ENCODE measurements around the gene SDHAF1.

Gene SDHAF1

DNA sequence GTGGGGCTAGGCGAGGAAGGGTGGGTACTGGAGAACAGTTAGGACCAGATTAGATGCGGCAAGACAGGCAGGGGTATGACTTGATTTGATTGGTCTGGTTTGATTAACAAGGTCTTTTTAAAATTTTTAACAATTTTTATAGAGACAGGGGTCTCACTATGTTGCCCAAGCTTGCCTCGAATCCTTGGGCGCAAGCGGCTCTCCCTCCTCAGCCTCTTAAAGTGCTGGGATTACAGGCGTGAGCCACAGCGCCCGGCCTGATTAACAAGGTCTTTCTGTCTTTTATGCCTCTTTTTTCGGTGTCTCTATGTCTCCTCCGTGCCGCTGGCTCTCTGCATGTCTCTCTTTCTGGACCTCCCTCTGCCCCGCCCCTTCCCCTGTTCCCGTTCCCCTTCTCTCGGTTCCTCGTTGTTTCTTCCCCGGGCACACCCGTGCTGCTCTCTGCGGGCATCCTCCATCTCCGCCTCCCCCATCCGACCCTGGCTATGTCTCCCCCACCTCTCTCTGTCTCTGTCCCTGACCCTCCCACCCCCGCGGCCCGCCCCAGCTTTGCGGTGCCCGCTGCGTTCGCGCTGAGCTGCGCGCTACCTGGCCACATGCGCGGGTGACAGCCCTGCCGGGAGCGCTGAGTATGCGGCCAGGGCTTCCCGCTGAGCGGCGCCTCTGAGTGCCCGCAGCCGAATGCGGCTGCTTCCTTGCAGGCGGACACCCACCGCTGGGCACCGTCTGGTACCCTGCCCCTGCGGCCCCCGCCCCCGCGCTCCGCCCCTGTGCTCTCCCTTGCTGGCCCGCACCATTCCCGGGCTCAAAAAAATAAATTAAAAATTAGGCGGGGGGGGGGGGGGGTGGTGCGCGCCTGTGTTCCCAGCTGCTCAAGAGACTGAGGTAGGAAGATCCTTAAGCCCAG lies 8.1 kb upstream of the SDHAF1 start:
- DNase-seq (ENCODE audit: low read depth in 2 of 2): no peak

DNA sequence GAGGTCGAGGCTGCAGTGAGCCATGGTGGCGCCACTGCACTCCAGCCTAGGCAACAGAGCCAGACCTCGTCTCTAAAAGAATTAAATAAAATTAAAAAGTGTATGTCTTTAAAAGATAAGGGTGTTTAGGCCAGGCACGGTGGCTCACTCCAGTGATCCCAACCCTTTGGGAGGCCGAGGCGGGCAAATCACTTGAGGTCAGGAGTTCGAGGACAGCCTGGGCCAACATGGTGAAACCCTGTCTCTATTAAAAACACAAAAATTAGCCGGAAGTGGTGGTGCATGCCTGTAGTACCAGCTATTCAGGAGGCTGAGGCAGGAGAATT lies 7.5 kb upstream of the SDHAF1 start:
- no peak for DNase-seq (ENCODE audit: low read depth in 2 of 2)

DNA sequence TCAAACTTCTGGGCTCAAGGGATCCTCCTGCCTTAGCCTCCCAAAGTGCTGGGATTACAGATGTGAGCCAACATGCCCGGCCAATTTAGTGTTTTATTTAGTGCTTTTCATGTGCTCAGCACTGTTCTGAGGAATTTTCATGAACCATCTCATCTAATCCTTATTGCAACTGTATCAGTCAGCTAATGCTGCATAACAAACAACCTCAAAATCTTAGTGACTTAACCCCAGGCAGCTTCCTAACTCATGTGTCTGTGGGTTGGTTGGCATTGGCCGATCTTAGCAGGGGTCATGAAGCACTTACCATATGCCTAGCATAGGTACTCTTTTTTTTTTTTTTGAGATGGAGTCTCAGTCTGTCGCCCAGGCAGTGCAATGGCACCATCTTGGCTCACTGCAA lies 6.2 kb upstream of the SDHAF1 start:
- DNase-seq (ENCODE audit: low read depth in 2 of 2): no peak

DNA sequence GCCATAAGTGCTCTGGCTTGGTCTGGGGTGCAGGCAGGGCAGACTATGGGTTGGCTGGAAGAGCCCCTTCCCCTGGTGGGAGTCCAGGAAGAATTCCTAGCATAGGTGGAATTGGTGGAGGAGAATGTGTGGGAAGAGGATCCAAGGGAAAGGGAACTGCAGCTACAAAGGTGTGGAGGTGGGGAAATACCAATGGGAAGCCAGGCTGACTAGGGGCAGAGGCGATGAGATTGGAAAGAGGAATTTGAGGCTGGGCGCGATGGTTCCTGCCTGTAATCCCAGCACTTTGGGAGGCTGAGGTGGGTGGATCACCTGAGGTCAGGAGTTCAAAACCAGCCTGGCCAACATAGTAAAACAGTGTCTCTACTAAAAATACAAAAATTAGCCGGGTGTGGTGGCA lies 4.8 kb upstream of the SDHAF1 start:
- DNase-seq (ENCODE audit: low read depth in 2 of 2): no peak

DNA sequence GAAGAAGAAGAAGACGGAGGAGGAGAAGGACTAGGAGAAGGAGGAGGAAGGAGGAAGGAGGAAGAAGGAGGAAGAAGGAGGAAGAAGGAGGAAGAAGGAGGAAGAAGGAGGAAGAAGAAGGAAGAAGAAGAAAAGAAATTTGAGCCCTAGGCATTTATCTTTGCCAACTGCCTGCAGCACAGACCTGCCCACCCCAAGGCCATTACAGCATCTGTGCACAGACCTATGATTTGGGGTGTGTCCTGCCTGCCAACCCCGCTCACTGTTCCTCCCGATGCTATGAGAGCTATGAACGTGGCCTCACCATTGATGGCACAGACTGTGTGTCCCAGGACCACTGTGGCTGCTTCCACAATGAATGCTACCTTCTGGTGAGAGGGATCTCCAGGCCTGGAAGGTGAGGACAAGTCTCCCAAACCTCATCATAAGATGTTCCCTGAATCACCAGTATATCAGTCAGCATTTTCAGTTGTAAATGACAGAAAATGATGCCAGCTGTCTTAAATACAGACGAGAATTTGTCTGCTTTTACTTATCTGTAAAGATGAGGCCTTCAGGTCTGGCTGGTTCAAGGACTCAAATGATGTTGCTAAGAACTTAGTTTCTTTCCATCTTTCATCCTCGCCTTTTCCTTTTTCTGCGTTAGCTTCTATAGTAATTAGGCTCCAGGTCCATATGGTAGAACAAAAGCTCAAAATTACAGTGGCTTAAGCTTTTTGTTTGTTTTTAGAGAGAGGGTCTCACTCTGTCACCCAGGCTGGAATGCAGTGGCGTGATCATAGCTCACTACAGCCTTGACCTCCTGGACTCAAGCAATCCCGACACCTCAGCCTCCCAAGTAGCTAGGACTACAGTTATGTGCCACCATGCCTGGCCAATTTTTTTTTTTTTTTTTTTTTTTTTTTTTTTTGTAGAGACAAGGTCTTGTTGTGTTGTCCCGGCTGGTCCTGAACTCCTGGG lies 3.9 kb upstream of the SDHAF1 start:
- no peak for DNase-seq (ENCODE audit: low read depth in 2 of 2)

DNA sequence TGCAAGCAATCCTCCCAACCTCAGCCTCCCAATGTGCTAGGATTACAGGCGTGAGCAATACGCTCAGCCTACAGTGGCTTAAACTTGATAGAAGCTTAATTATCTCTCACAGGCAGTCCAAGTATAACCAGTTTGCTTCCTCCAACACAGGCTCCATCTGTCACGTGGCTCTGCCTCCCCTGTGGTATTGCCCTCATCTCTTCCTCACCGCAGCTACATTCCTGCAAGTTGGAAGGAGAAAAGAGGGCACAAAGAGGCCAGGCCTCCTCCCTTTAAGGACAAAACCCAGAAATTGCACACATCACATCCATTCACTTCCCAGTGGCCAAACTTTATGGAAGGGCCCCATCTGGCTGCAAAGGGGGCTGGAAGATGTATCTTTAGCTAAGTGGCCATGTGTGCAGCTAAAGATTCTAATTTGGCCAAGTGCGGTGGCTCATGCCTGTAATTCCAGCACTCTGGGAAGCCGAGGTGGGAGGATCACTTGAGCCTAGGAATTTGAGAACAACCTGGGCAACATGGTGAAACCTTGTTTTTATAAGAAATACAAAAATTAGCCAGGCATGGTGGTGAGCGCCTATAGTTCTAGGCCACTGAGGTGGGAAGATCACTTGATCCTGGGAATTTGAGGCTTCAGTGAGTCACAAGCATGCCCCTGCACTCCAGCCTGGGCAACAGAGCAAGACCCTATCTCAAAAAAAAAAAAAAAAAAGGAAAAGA lies 3.1 kb upstream of the SDHAF1 start:
- DNase-seq (ENCODE audit: low read depth in 2 of 2): no peak

DNA sequence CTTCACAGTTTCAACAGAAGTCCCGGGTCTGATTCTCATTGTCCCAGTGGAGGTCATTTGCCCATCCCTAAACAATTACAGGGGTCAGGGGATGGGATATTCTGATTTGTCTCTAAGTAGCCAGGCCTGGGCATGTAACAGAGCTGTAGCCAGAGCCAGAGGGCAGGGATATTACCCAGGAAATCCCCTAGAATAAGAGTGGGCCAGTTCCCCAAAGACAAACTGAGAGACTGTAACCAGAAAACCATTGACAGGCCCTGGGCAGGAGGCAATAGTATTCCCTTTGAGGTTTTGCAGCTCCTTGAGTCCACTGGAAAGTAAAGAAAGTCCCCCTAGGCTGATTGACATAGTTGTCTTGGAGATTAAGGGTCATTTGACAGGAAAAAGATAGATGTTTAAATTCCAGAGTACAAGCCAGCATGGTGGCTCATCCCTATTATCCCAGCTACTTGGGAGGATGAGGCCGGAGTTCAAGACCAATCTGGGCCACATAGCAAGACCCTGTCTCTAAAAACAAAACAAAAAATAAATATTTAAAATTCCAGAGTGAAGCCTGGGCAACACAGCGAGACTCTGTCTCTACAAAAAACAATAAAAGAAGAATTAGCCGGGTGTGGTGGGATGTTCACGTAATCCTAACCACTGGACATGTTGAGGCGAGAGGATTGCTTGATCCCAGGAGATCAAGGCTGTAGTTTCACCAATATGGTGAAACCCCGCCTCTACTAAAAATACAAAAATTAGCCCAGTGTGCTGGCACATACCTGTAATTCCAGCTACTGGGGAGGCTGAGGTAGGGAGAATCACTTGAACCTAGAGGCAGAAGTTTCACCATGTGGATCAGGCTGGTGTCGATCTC lies 1.9 kb upstream of the SDHAF1 start:
- DNase-seq (ENCODE audit: low read depth in 2 of 2): no peak

DNA sequence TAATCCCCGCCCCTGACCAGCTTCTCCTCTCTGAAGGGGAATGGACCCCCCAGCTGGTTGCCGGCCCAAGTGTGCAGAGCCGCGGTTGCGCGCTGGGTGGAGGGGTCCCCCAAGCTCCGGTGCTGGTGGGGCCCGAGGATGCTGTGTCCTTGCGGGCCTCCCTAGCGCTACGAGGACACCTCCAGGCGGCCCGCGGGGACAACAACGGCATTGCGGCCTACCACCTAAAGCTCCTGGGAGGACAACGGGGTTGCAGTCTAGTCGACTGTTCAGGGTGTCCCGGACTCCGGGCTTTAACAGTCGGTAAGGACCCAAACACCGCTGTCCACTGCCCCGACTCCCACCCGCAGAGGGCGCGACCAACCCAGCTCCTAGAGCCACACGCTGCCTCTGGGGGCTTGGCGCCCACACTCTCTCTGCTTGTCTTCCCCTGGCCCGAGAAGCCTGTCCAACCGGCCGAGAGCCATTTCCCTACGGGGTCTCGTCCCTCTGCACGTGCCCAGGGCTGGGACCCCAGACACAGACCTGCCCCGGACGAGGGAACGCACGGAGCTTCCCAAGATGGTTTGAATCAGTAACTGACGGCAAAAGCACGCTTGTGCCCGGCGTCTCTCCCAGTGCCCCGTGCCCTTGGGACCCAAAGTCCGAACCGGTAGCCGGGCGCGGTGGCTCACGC lies 927 bp upstream of the SDHAF1 start:
- no peak for DNase-seq (ENCODE audit: low read depth in 2 of 2)

DNA sequence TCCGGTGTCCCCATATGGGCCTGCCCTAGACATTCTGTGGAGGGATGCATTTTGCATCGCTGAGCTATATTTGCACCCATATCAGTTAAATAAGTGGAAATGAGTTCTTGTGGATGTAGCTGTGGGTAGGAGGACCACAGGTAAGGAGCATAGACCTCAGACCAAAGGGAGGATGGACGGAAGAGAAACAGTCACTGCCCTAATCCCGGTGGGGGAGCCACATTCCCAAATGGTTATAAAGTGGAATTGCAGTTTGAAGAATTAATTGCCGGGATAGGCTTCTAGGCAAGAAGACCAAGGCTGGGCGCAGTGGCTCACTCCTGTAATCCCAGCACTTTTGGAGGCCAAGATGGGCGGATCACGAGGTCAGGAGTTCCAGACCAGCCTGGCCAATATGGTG lies 1.8 kb downstream of the SDHAF1 start:
- no peak for DNase-seq (ENCODE audit: low read depth in 2 of 2)

DNA sequence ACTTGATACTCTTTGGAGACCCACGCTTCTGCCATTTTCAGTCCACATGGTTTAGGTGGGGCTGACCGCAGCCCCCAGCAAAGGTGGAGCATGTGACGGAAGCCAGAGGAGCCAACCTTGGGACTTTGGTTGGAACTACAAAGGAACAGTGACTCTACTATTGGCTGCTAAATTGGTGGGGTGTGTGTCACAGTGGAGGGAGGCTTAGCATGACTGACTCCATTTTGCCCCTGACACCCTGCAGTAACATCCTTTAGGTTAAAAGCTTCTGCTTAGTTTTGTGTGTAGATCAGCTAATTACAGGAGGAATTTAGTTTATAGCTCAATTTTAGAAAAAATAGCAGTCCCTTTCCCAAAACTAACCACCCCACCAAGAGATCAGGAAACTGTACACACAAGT lies 6.6 kb downstream of the SDHAF1 start:
- DNase-seq (ENCODE audit: low read depth in 2 of 2): no peak

DNA sequence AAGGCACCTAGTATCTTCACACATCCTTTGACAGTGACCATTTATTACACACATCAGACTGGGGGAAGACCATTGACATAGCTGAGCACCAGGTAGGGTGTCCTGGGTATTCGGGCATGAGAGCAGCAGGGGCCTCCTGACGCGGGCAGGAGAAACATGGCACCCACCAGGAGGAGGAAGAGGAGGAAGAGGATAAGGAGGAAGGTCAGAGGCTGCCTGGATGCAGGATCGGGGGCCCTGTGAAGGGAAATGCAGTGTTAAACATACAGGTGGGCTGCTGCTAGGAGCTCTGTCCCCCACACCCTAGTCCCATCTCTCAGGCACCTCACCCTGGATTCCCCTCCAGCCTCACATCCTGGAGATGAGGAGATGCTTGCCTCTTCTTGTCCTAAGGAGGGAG lies 8.3 kb downstream of the SDHAF1 start:
- DNase-seq (ENCODE audit: low read depth in 2 of 2): no peak

DNA sequence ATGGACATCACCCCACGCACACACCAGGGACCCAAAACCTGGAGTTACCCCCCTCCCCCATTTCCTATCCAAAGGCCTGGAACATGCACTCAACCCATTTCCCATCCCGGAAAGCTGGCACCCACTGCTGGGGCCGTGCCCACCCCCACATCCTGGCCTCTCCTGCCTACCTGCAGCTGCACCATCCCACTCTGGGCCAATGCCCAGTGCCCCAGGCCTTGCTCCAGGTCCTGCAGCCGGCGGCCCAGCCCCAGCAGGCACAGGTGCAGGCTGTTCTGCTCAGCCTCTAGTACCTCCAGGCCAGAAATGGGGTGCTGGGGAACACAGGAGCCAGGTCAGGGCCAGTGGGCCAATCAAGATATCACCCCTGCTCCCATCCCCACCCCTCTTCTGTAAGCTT lies 12.0 kb downstream of the SDHAF1 start:
- no peak for DNase-seq (ENCODE audit: low read depth in 2 of 2)

DNA sequence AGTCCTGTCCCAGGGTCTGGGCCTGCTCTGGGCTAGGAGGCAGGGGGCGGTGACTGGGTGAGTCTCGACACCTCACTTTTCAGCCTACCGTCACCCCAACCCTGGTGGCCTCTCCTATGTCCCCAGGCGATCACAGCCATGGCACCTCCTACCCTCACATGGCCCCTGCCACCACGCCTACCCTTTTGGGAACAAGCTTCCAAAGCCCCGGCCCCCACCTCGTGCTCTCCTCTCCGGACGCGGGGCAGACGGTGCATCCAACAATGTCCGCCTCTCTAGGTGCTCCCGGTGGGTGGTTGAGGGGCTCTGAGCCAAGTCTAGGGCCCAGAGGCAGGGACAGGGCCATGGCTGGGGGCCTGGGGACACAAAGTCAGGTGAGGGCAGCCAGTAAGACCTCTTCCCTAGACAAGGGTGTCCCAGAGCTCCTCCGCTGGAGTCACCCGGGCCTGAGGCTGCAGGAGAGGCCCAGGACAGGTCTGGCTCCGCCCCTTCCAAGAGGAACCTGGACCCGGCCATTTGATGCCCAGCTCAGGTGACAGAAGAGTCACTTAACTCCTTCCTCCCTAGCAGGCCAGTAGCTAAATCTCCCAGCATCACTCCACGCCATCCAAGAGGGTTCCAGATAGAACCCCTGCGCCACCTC lies 13.5 kb downstream of the SDHAF1 start, which contains the start of gene SYNE4:
Gene SYNE4, minus strand, starts transcription at position 478 of the 643 bp plus-strand sequence. Its CDS starts 132 bp downstream, at position 346.
- no peak for DNase-seq (ENCODE audit: low read depth in 2 of 2)

DNA sequence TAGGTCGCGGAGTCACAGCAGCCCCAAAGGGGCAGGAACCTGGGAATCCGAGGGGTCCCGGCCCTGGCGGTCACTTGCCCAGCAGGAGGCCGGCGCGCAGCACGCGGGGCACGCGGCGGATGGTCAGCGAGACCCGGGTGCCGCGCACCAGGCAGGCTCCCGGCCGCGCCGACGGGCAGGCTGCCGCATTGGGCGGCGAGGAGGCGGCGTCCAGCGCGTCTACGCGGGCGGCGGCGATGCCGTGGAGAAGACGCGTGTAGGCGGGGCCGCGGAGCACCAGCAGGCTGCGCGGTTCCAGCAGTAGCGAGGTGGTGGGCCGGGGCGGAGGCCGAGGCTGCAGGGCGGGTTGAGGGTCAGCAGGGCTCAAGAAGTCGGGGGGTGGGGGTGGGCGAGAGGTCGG lies 14.2 kb downstream of the SDHAF1 start:
- DNase-seq (ENCODE audit: low read depth in 2 of 2): peak in 1 of 2 experiments; percentile 13

DNA sequence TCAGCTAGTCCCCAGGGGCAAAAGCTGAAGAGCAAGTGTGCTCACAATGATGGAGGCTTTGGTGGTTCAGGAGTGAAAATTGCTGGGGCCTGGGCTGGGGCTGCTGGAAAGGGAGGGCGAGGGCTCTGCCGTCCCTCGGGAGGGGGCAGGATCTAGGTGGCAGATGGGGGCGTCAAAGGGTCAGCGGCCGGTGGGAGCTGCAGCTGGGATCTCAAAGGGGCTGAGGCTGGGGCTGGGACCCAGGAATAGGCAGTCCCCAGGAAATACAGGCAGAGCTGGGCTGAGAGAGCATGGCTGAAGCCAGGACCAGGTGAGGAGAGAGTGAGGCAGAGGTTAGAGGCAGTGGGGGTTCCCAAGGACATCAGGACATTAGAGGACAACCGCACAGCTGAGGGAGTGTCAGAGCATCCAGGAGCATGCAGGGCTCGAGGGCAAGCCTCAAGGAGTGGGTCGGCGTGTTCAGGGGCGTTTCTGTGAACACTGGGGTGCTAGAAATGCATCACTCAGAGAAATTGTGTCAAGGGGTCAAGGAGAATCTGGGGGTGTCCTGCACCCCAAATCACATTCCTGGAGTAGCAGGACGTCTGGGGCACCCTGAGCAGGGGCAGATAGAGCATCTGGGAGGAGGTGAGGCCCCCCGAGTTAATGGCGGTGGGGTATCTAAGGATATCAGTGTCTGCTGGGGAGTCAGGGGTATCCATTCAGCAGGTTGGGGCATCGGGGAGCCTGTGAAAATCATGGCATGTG lies 14.8 kb downstream of the SDHAF1 start:
- DNase-seq (ENCODE audit: low read depth in 2 of 2): no peak

DNA sequence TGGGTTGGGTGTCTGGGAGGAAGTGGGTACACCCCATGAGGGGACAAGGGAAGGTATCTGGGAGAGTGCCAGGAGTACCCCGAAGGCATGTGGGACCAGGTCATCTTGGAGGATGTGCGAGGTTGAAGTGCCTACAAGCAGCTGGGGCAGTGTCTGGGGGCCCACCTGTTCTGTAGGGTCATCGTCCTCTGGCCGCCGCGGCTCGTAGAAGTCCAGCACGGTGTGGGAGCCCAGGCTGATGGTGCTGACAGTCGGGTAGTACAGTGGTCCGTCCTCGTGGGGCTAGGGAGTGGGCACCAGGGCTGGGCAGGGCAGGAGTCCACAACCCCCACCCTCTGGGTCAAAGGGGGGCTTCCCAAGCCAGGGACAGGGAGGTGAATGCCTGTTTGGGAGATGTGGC lies 15.4 kb downstream of the SDHAF1 start:
- no peak for DNase-seq (ENCODE audit: low read depth in 2 of 2)

DNA sequence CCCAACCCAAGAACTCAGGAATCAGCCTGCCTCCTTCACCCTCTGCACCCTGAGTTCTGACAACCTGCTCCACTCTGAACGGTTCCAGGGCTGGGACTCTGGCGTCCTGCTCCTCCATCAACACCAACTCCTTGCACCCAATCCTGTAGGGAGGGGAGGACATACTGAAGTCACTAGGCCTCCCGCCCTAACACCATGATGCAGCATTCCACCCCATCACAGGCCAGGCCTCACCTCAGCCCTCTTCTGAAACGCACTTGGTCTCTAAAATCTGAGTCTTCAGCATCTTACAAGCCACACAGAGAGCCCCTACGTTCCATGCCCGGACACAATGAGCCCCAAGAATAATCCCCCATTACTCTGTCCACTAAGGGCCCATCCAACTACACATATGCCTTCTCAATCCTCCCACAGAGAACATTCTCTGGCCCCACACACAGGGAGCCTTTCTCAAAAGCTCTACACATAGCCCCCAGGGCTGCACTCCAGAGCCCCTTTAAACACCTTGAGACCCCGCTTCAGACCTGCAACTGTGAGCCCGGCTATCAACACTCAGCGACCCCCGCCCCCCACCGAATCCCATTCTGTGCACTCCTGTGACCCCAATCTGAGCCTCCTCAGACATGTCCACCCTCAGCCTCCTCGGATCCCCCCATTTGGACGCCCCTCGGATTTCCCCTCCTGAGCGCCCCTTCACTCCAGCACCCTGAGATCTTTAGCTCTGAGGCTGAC lies 18.5 kb downstream of the SDHAF1 start:
- DNase-seq (ENCODE audit: low read depth in 2 of 2): no peak

Data from fibroblast of skin of left biceps (primary cell).